ENCODE data around the gene PTGDR. TPM values are rescaled to one million over a fixed set of nuclear protein-coding genes. Genes with fewer than 3 reads are reported as not detected.

PTGDR gene
- total RNA-seq, 2 experiments from 2014 or later = 0.12 TPM

GRCh38 chr14:52314595-52315354 lies 47.3 kb downstream of the PTGDR start:
- peak; percentile 55 for DNase-seq
- H3K4me3 Mint-ChIP-seq = peak overlapping the region; percentile 97
- H3K27ac Mint-ChIP-seq = peak overlapping the region; percentile 85
- CTCF ChIA-PET = interaction anchor here (0.7 to 6.2 kb wide), 3 partner anchors 15 to 143 kb away, joined by 3 to 28 read pairs (median 18); no protein-coding TSS in a partner anchor
- POLR2A ChIA-PET = interaction anchor here (1.0 to 3.5 kb wide), 6 partner anchors 9 to 238 kb away, joined by 3 to 23 read pairs (median 8); partner anchors contain the start of genes GPR137C and TXNDC16
- intact Hi-C loops (cut with micrococcal nuclease) = loop anchor here (1.0 to 10.0 kb wide), 3 partner anchors 11 to 390 kb away; partner anchors contain the start of genes GPR137C, PSMC6 and TXNDC16
- peaks cover 6% of the 10 kb centered on the region for H3K27me3 Mint-ChIP-seq
- H3K4me1 Mint-ChIP-seq (ENCODE audit: low read depth) = peaks cover 71% of the 10 kb centered on the region
- H3K36me3 Mint-ChIP-seq = peaks cover under 1% of the 10 kb centered on the region
- no peaks in the 10 kb centered on the region for H3K9me3 Mint-ChIP-seq

GRCh38 chr14:52315355-52315718 lies 47.8 kb downstream of the PTGDR start:
- ChIA-PET CTCF (interaction anchor here (1.1 to 3.8 kb wide), 2 partner anchors 10 to 15 kb away, joined by 3 to 18 read pairs; no protein-coding TSS in a partner anchor), POLR2A (interaction anchor here (2.7 to 3.5 kb wide), 3 partner anchors 11 to 237 kb away, joined by 9 to 23 read pairs (median 11); partner anchors contain the start of genes GPR137C and TXNDC16)
- no peak for DNase-seq
- peaks cover 72% of the 10 kb centered on the region for H3K4me1 Mint-ChIP-seq (ENCODE audit: low read depth)
- H3K27ac Mint-ChIP-seq = peak overlapping the region; percentile 85
- intact Hi-C loops (cut with micrococcal nuclease) = loop anchor here (1.0 to 10.0 kb wide), 3 partner anchors 10 to 389 kb away; partner anchors contain the start of genes GPR137C, PSMC6 and TXNDC16
- H3K36me3 Mint-ChIP-seq = peaks cover 6% of the 10 kb centered on the region
- H3K9me3 Mint-ChIP-seq = no peaks in the 10 kb centered on the region
- peaks cover 6% of the 10 kb centered on the region for H3K27me3 Mint-ChIP-seq
- peak overlapping the region; percentile 97 for H3K4me3 Mint-ChIP-seq

GRCh38 chr14:52318062-52318461 lies 50.6 kb downstream of the PTGDR start:
- peaks cover 64% of the 10 kb centered on the region for H3K4me1 Mint-ChIP-seq (ENCODE audit: low read depth)
- POLR2A ChIA-PET = interaction anchor here (2.9 kb wide), 1 partner anchor 9 kb away, joined by 12 read pairs; no protein-coding TSS in a partner anchor

GRCh38 chr14:52318826-52319645 lies 51.5 kb downstream of the PTGDR start:
- intact Hi-C loops (cut with micrococcal nuclease) = loop anchor here (5.0 to 10.0 kb wide), 2 partner anchors 233 to 386 kb away; partner anchors contain the start of genes GPR137C, PSMC6 and TXNDC16
- CTCF ChIA-PET = interaction anchor here (0.9 to 3.8 kb wide), 7 partner anchors 8 to 82 kb away, joined by 3 to 18 read pairs (median 3); no protein-coding TSS in a partner anchor
- H3K4me1 Mint-ChIP-seq (ENCODE audit: low read depth) = peaks cover 58% of the 10 kb centered on the region
- peaks cover 37% of the 10 kb centered on the region for H3K36me3 Mint-ChIP-seq
- H3K4me3 Mint-ChIP-seq = peak overlapping the region; percentile 44
- no peak for DNase-seq
- H3K9me3 Mint-ChIP-seq = peaks cover 22% of the 10 kb centered on the region
- peak overlapping the region; percentile 49 for H3K27ac Mint-ChIP-seq
- POLR2A ChIA-PET = interaction anchor here (2.9 kb wide), 1 partner anchor 8 kb away, joined by 12 read pairs; no protein-coding TSS in a partner anchor
- H3K27me3 Mint-ChIP-seq = peaks cover 6% of the 10 kb centered on the region

More at GRCh38 chr14:52318062-52318461, 50.6 kb downstream of the PTGDR start:
- DNase-seq = no peak
- Mint-ChIP-seq H3K27me3 (peaks cover 6% of the 10 kb centered on the region), H3K4me3 (peak overlapping the region; percentile 40), H3K27ac (peak overlapping the region; percentile 46), H3K36me3 (peaks cover 28% of the 10 kb centered on the region), H3K9me3 (peaks cover 17% of the 10 kb centered on the region)
- intact Hi-C loops (cut with micrococcal nuclease) = loop anchor here (5.0 to 10.0 kb wide), 2 partner anchors 234 to 387 kb away; partner anchors contain the start of genes GPR137C, PSMC6 and TXNDC16
- CTCF ChIA-PET = interaction anchor here (0.9 to 3.8 kb wide), 7 partner anchors 9 to 86 kb away, joined by 3 to 18 read pairs (median 3); no protein-coding TSS in a partner anchor

GRCh38 chr14:52319919-52320318 lies 52.4 kb downstream of the PTGDR start:
- H3K27me3 Mint-ChIP-seq = peaks cover 6% of the 10 kb centered on the region
- peaks cover 22% of the 10 kb centered on the region for H3K9me3 Mint-ChIP-seq
- ChIA-PET POLR2A (no interaction called here), CTCF (interaction anchor here (2.0 kb wide), 1 partner anchor 32 kb away, joined by 4 read pairs; no protein-coding TSS in a partner anchor)
- peaks cover 37% of the 10 kb centered on the region for H3K36me3 Mint-ChIP-seq
- peaks cover 67% of the 10 kb centered on the region for H3K4me1 Mint-ChIP-seq (ENCODE audit: low read depth)
- no peak overlapping the region for H3K27ac Mint-ChIP-seq
- DNase-seq = no peak
- H3K4me3 Mint-ChIP-seq = no peak overlapping the region
- intact Hi-C loops (cut with micrococcal nuclease) = loop anchor here (5.0 to 10.0 kb wide), 2 partner anchors 232 to 385 kb away; partner anchors contain the start of genes GPR137C, PSMC6 and TXNDC16

GRCh38 chr14:52325126-52325525 lies 57.6 kb downstream of the PTGDR start:
- ChIA-PET CTCF (interaction anchor here (0.8 to 1.3 kb wide), 6 partner anchors 9 to 227 kb away, joined by 3 to 7 read pairs (median 4); partner anchors contain the start of gene TXNDC16), POLR2A (interaction anchor here (1.0 to 3.8 kb wide), 3 partner anchors 11 to 78 kb away, joined by 3 to 23 read pairs (median 5); partner anchors contain the start of gene PTGER2)
- H3K4me1 Mint-ChIP-seq (ENCODE audit: low read depth) = peaks cover 72% of the 10 kb centered on the region
- peak; percentile 53 for DNase-seq
- no peak overlapping the region for H3K4me3 Mint-ChIP-seq
- H3K27me3 Mint-ChIP-seq = no peaks in the 10 kb centered on the region
- intact Hi-C loops (cut with micrococcal nuclease) = loop anchor here (1.0 to 5.0 kb wide), 7 partner anchors 10 to 866 kb away; no protein-coding TSS in a partner anchor
- H3K27ac Mint-ChIP-seq = peak overlapping the region; percentile 50
- peaks cover 50% of the 10 kb centered on the region for H3K36me3 Mint-ChIP-seq
- peaks cover 22% of the 10 kb centered on the region for H3K9me3 Mint-ChIP-seq

- intact Hi-C loops (cut with micrococcal nuclease) = loop anchor here (1.0 to 5.0 kb wide), 7 partner anchors 10 to 865 kb away; no protein-coding TSS in a partner anchor
- H3K4me3 Mint-ChIP-seq = no peak overlapping the region
- peaks cover 73% of the 10 kb centered on the region for H3K4me1 Mint-ChIP-seq (ENCODE audit: low read depth)
- DNase-seq = no peak
- peak overlapping the region; percentile 50 for H3K27ac Mint-ChIP-seq
- no peaks in the 10 kb centered on the region for H3K27me3 Mint-ChIP-seq
- H3K9me3 Mint-ChIP-seq = peaks cover 22% of the 10 kb centered on the region
- peaks cover 46% of the 10 kb centered on the region for H3K36me3 Mint-ChIP-seq
- CTCF ChIA-PET = interaction anchor here (0.8 to 1.3 kb wide), 6 partner anchors 9 to 226 kb away, joined by 3 to 7 read pairs (median 4); partner anchors contain the start of gene TXNDC16
- POLR2A ChIA-PET = interaction anchor here (1.3 to 3.8 kb wide), 2 partner anchors 11 to 78 kb away, joined by 5 to 23 read pairs; partner anchors contain the start of gene PTGER2
Measured at GRCh38 chr14:52325630-52326029, 58.1 kb downstream of the PTGDR start.

Other genes starting within 250 kb of the PTGDR start
- gene NID2, start 198.6 kb upstream of the PTGDR start, total RNA-seq = not detected
- 10 to 100 TPM; 10.7 to 12.9 TPM for gene PTGER2, start 46.6 kb downstream of the PTGDR start, total RNA-seq

Measured in activated CD4-positive, alpha-beta memory T cell treated with anti-CD3 and anti-CD28 coated beads for 36 hours (primary cell).